ENCODE measurements around the gene EI24. TPM values are rescaled to one million over a fixed set of nuclear protein-coding genes. Genes with fewer than 3 reads are reported as not detected.

EI24 gene
- total and polyA plus RNA-seq, 2 of the 8 experiments (the other 6 are each of a cell fraction or from before 2014, with no cell fraction given), result 135 to 264 TPM

DNA sequence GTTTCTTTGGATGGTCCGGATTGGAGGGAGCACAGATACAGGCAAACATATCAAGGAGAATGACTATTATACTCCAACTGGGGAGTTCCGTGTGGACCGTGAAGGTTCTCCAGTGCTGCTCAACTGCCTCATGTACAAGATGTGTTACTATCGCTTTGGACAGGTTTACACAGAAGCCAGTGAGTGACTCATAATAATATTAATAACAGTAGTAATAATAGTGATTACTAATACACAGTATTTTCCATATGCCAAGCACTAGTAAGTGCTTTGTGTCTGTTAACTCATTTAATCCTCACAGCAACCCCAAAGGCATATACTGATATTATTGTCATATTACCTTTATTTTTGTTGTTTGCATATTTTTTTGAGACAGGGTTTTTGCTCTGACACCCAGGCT is 49.1 kb downstream of the EI24 start:
- H3K9ac ChIP-seq (replicated peaks in 1 of 4; ENCODE audit: extremely low read depth in 1 of 4, low read depth in 3 of 4, low read length in 3 of 4), result no peak overlapping the region
- ChIA-PET POLR2A (ENCODE audit: partially characterized antibody) (interaction anchor here (0.8 to 1.1 kb wide), 2 partner anchors 13 to 26 kb away, joined by 3 read pairs; partner anchors contain the start of gene STT3A), CTCF (ENCODE audit: partially characterized antibody) (interaction anchor here (0.6 kb wide), 2 partner anchors 17 to 86 kb away, joined by 3 read pairs; no protein-coding TSS in a partner anchor)
- H2BK12ac ChIP-seq (ENCODE audit: low read depth, low read length), result no peak overlapping the region
- no peak overlapping the region for H3K4ac ChIP-seq (replicated peaks; ENCODE audit: insufficient read length, low read depth, low read length)
- H4K91ac ChIP-seq (replicated peaks; ENCODE audit: insufficient read length, low read length), result no peak overlapping the region
- no peak overlapping the region for H3K56ac ChIP-seq (replicated peaks; ENCODE audit: insufficient read length, low read depth, low read length)
- H3K36me3 ChIP-seq (ENCODE audit: control insufficient read depth in 2 of 4, insufficient read depth in 4 of 4, low read length in 3 of 4), result peaks cover 12 to 74% (median 60%) of the 10 kb centered on the region in 4 experiments
- no peak overlapping the region for H3K4me2 ChIP-seq (ENCODE audit: insufficient read depth in 1 of 2, low read depth in 2 of 2, low read length in 2 of 2)
- H4K8ac ChIP-seq (ENCODE audit: extremely low read depth, insufficient read depth, low read length), result no peak overlapping the region
- H4K5ac ChIP-seq (ENCODE audit: insufficient read length, low read depth, low read length), result no peak overlapping the region
- H3K79me1 ChIP-seq (ENCODE audit: low read depth, low read length), result no peaks in the 10 kb centered on the region
- no peak for TF ChIP-seq FOSL1 (IDR thresholded peaks at IDR 0.05; ENCODE audit: insufficient read depth, low read depth, low read length)
- no peak for TF ChIP-seq BRCA1 (IDR thresholded peaks at IDR 0.05; ENCODE audit: low read depth, low read length)
- no peak for TF ChIP-seq CHD1 (IDR thresholded peaks at IDR 0.05; ENCODE audit: low read depth, low read length)
- no peak for TF ChIP-seq KDM4A (IDR thresholded peaks at IDR 0.05; ENCODE audit: low read depth, low read length, severe bottlenecking)
- no peak for TF ChIP-seq SIRT6 (IDR thresholded peaks at IDR 0.05; ENCODE audit: low read length)
- no peak for TF ChIP-seq TEAD4 (IDR thresholded peaks at IDR 0.05; ENCODE audit: low read depth, low read length)
- no peak for TF ChIP-seq CTBP2 (IDR thresholded peaks at IDR 0.05; ENCODE audit: borderline replicate concordance, insufficient read depth, insufficient read length, low read length)
- no peak for TF ChIP-seq CREB1 (IDR thresholded peaks at IDR 0.05)
- no peak overlapping the region for H2BK120ac ChIP-seq (replicated peaks; ENCODE audit: low read depth, low read length)
- H3K4me1 ChIP-seq (replicated peaks in 1 of 4; ENCODE audit: control insufficient read depth in 3 of 4, insufficient read depth in 4 of 4, low read length in 3 of 4), result no peaks in the 10 kb centered on the region
- H3K4me3 ChIP-seq (ENCODE audit: extremely low read depth in 1 of 4, insufficient read depth in 2 of 4, low read depth in 3 of 4, low read length in 4 of 4), result no peak overlapping the region
- no peak overlapping the region for H2AFZ ChIP-seq (ENCODE audit: low read length)
- no peak overlapping the region for H2BK20ac ChIP-seq (ENCODE audit: low read length)
- no peaks in the 10 kb centered on the region for H3K23me2 ChIP-seq (ENCODE audit: low read depth, low read length)
- no peak overlapping the region for H3K14ac ChIP-seq (ENCODE audit: insufficient read length)
- no peaks in the 10 kb centered on the region for H3K79me2 ChIP-seq (ENCODE audit: control insufficient read depth in 1 of 2, insufficient read depth in 2 of 2, low read length in 2 of 2)
- no peak overlapping the region for H2BK5ac ChIP-seq (ENCODE audit: low read depth, low read length)
- H3K18ac ChIP-seq (ENCODE audit: extremely low read depth, low read length), result no peak overlapping the region
- no peaks in the 10 kb centered on the region for H3K27me3 ChIP-seq (replicated peaks in 1 of 4; ENCODE audit: control insufficient read depth in 3 of 4, extremely low read depth in 1 of 4, insufficient read depth in 3 of 4, low read length in 3 of 4)
- H3K27ac ChIP-seq (ENCODE audit: low read depth, low read length), result no peak overlapping the region
- no peaks in the 10 kb centered on the region for H4K20me1 ChIP-seq (replicated peaks in 1 of 2; ENCODE audit: control insufficient read depth in 1 of 2, insufficient read depth in 2 of 2, low read length in 2 of 2)
- FAIRE-seq, result no peak
- H2AK5ac ChIP-seq (ENCODE audit: low read depth, low read length), result no peak overlapping the region
- WGBS, 2 experiments (ENCODE audit: extremely low coverage in 1 of 2, insufficient coverage in 1 of 2, insufficient read length in 1 of 2, insufficient replicate concordance in 2 of 2, low coverage in 1 of 2, low lambda C conversion rate in 2 of 2, missing lambda C conversion rate in 1 of 2), result 97% methylated on average over 4 of the region's 4 CpGs; no CpG with 5 or more reads in 1 of the 2 experiments
- H2BK15ac ChIP-seq (ENCODE audit: low read length), result no peak overlapping the region
- H3K9me3 ChIP-seq (ENCODE audit: insufficient read depth in 2 of 2, low read depth in 1 of 2, low read length in 1 of 2), result no peaks in the 10 kb centered on the region
- H3K23ac ChIP-seq (ENCODE audit: insufficient read length), result no peak overlapping the region
- DNase-seq (ENCODE audit: low read depth in 1 of 2, low spot score in 2 of 2), result no peak

Data from H1 (cell line).